Measurements from ENCODE around the gene GJC2.

The GJC2 gene

GRCh38 chr1:228206582-228207351 lies 57.0 kb downstream of the GJC2 start:
- in situ Hi-C loops (cut with MboI; ENCODE audit: low pct_unique_long_range_greater_than_20kb, low sequenced_read_pairs), result no loop called here
- DNase-seq, result no peak

GRCh38 chr1:228207381-228207810 lies 57.7 kb downstream of the GJC2 start:
- DNase-seq, result no peak
- in situ Hi-C loops (cut with MboI; ENCODE audit: low pct_unique_long_range_greater_than_20kb, low sequenced_read_pairs), result no loop called here

- DNase-seq, result no peak
- in situ Hi-C loops (cut with MboI; ENCODE audit: low pct_unique_long_range_greater_than_20kb, low sequenced_read_pairs), result no loop called here
These were observed 58.4 kb downstream of the GJC2 start, which contains the start of gene OBSCN for GRCh38 chr1:228207851-228208821. TSS of gene OBSCN (plus strand) at chr1:228208044. CDS start at chr1:228211784, 3,740 bp downstream.

GRCh38 chr1:228208831-228209551 lies 59.3 kb downstream of the GJC2 start:
- DNase-seq, result no peak

More at GRCh38 chr1:228208831-228209551, 59.3 kb downstream of the GJC2 start:
- in situ Hi-C loops (cut with MboI; ENCODE audit: low pct_unique_long_range_greater_than_20kb, low sequenced_read_pairs), result no loop called here

Data from KBM-7 (cell line).